ENCODE results near the gene RHOA. TPM values are rescaled to one million over a fixed set of nuclear protein-coding genes. Genes with fewer than 3 reads are reported as not detected.
A peak's percentile ranks its signal among the peaks of the same experiment; 100 is the strongest.

Gene RHOA
- total and polyA plus RNA-seq, 4 donors: 269 to 567 (median 432) TPM

DNA sequence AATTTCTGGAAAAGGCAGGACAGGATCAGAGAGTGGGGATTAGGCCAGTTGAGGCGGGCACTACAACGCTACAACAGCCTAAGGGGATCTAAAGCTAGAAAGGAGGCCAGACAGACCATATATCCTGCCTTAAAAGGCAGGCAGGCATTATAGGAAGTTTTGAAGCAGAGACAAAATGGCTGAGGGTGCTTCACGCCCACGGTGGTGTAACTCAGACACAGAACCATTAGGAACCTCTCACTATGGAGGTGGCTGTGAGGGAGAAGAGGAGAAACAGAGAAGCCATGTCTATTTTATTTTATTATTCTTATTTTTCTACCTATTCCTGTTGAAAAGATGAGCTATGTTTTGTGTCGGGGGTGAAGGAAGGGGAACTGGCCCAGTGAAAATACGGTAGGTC lies 69.8 kb downstream of the RHOA start:
- TF ChIP-seq, protein P1, sequence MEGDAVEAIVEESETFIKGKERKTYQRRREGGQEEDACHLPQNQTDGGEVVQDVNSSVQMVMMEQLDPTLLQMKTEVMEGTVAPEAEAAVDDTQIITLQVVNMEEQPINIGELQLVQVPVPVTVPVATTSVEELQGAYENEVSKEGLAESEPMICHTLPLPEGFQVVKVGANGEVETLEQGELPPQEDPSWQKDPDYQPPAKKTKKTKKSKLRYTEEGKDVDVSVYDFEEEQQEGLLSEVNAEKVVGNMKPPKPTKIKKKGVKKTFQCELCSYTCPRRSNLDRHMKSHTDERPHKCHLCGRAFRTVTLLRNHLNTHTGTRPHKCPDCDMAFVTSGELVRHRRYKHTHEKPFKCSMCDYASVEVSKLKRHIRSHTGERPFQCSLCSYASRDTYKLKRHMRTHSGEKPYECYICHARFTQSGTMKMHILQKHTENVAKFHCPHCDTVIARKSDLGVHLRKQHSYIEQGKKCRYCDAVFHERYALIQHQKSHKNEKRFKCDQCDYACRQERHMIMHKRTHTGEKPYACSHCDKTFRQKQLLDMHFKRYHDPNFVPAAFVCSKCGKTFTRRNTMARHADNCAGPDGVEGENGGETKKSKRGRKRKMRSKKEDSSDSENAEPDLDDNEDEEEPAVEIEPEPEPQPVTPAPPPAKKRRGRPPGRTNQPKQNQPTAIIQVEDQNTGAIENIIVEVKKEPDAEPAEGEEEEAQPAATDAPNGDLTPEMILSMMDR (IDR thresholded peaks at IDR 0.05; ENCODE audit: control extremely low read depth, extremely low read depth): no peak
- no peaks in the 10 kb centered on the region for H3K27me3 ChIP-seq (ENCODE audit: control insufficient read depth in 3 of 3, insufficient read depth in 3 of 3, low read length in 2 of 3)
- H3K4me3 ChIP-seq: no peak overlapping the region
- H3K9me3 ChIP-seq (ENCODE audit: control insufficient read depth in 4 of 4, insufficient read depth in 3 of 4, low read length in 3 of 4): no peaks in the 10 kb centered on the region
- ATAC-seq (ENCODE audit: insufficient read depth, low FRiP score) (no peak), DNase-seq (no peak)
- H3K4me1 ChIP-seq (ENCODE audit: control insufficient read depth in 5 of 5, insufficient read depth in 5 of 5, low read length in 5 of 5): peaks cover 3 to 16% (median 8%) of the 10 kb centered on the region in 5 donors
- peaks cover 0 to 2% (median under 1%) of the 10 kb centered on the region in 4 donors for H3K36me3 ChIP-seq (ENCODE audit: control insufficient read depth in 4 of 4, insufficient read depth in 4 of 4, low read length in 4 of 4)
- H3K9ac ChIP-seq (ENCODE audit: insufficient read depth in 1 of 2, low read length in 2 of 2): no peak overlapping the region
- WGBS, 2 donors: 82 to 87% methylated on average over 6 of the region's 6 CpGs
- H3K27ac ChIP-seq (ENCODE audit: low read depth in 1 of 2, low read length in 1 of 2): peak overlapping the region in 1 of 2 donors; percentile 90

DNA sequence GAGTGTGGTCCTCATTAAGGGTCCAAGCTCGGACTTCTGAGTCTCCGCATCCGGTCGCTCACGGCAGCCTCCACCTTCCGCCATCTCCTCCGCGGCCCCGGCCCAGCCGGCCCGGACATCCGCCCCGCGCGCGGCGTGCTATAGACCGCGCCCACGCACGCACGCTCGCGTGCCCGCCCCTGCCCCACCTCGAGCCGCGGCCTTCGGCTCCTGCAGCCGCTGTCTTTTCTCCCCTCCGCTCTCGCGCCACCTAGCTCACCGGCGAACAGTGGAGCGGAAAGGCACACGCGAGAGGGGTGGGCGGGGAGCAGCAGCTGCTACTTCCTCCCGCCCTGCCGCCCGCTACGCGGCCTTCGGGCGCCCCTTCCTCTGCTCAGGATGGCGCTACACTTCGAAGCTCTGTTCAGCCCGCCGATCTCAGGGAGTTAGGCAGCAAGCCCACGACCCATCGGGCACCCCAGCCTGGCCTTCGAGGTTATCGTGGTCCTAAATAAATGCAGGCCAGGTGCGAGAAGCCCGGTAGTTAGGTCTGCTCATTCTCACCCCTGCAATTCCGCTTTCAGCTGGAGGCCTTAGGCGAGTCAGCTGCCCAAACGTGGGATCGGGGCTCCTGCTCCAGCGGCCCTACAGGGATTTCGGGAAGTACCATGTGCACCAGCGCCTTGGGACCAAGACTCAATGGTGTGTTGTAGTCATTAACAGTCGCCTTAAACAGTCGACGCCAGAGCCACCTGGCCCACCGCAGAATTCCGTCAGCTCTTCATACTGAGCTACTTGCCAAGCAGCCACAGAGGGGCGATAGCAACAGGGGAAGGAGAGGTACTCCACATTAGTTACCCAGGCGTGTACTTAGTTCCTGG lies 71.6 kb downstream of the RHOA start, which contains the start of gene USP4:
USP4 (minus strand) TSS at position 113 of the 860 bp plus-strand sequence; CDS start at position 84, 29 bp downstream.
- H3K4me1 ChIP-seq (ENCODE audit: control insufficient read depth in 5 of 5, insufficient read depth in 5 of 5, low read length in 5 of 5): peaks cover 3 to 13% (median 8%) of the 10 kb centered on the region in 5 donors
- peak; percentile 89 to 95 (median 90) for DNase-seq
- H3K36me3 ChIP-seq (ENCODE audit: control insufficient read depth in 4 of 4, insufficient read depth in 4 of 4, low read length in 4 of 4): peaks cover 0 to 5% (median 3%) of the 10 kb centered on the region in 4 donors
- 0% methylated on average over 67 to 70 of the region's 70 CpGs for WGBS, 2 donors
- no peaks in the 10 kb centered on the region for H3K9me3 ChIP-seq (ENCODE audit: control insufficient read depth in 4 of 4, insufficient read depth in 3 of 4, low read length in 3 of 4)
- peak within 1 kb of the TSS; percentile 96 to 100 for H3K27ac ChIP-seq (ENCODE audit: low read depth in 1 of 2, low read length in 1 of 2)
- TF ChIP-seq, protein P1 (IDR thresholded peaks at IDR 0.05; ENCODE audit: control extremely low read depth, extremely low read depth): peak; percentile 51
- H3K4me3 ChIP-seq: peak within 1 kb of the TSS; percentile 89
- peak; percentile 98 for ATAC-seq (ENCODE audit: insufficient read depth, low FRiP score)
- H3K9ac ChIP-seq (ENCODE audit: insufficient read depth in 1 of 2, low read length in 2 of 2): peak within 1 kb of the TSS; percentile 76 to 94
- H3K27me3 ChIP-seq (ENCODE audit: control insufficient read depth in 3 of 3, insufficient read depth in 3 of 3, low read length in 2 of 3): no peaks in the 10 kb centered on the region

DNA sequence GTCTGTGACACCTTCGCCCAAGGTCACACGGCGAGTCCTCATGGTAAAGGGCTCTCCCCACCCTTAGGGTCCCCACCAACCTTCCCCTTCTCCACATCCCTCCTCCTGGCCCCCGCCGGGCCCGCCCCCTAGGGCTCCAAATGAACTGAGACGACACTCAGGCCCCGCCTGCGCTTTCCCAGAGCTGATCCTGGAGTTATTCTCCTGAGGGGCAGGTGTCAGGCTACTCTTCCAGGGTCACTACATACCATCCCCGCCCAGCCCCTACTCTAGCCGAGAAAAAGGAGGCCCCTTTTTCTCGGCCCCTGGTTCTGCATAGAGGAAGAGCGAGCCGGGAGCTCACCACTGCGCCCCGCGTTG lies 72.2 kb downstream of the RHOA start:
- TF ChIP-seq, protein P1 (IDR thresholded peaks at IDR 0.05; ENCODE audit: control extremely low read depth, extremely low read depth): no peak
- WGBS, 2 donors: 1 to 2% methylated on average over 17 of the region's 17 CpGs
- ATAC-seq (ENCODE audit: insufficient read depth, low FRiP score) (peak; percentile 2), DNase-seq (no peak)
- H3K9ac ChIP-seq (ENCODE audit: insufficient read depth in 1 of 2, low read length in 2 of 2): peak overlapping the region; percentile 76 to 90
- peak overlapping the region; percentile 89 for H3K4me3 ChIP-seq
- H3K27me3 ChIP-seq (ENCODE audit: control insufficient read depth in 3 of 3, insufficient read depth in 3 of 3, low read length in 2 of 3): no peaks in the 10 kb centered on the region
- peak overlapping the region; percentile 96 to 100 for H3K27ac ChIP-seq (ENCODE audit: low read depth in 1 of 2, low read length in 1 of 2)
- H3K36me3 ChIP-seq (ENCODE audit: control insufficient read depth in 4 of 4, insufficient read depth in 4 of 4, low read length in 4 of 4): peaks cover 3 to 10% (median 6%) of the 10 kb centered on the region in 4 donors
- H3K9me3 ChIP-seq (ENCODE audit: control insufficient read depth in 4 of 4, insufficient read depth in 3 of 4, low read length in 3 of 4): no peaks in the 10 kb centered on the region
- peaks cover 3 to 12% (median 8%) of the 10 kb centered on the region in 5 donors for H3K4me1 ChIP-seq (ENCODE audit: control insufficient read depth in 5 of 5, insufficient read depth in 5 of 5, low read length in 5 of 5)

Data from lung (tissue), 12 donors.